Upper lobe of right lung (tissue), 1 donor: ENCODE results near the gene HENMT1. TPM values are rescaled to one million over a fixed set of nuclear protein-coding genes. Genes with fewer than 3 reads are reported as not detected.

ENCODE experiments used
- ATAC-seq: fragments of 200-7000 bp; cut with Tn5 transposase; one replicate; pipeline ENCODE4 v1.9.1; 2020; ENCODE audit warnings: mild to moderate bottlenecking, moderate library complexity
- DNase-seq: peaks from one replicate; pipeline ENCODE4 v3.0.0-alpha.2; 2020
- H3K27ac ChIP-seq: fragments of 200-600 bp; one replicate; pipeline ENCODE4 v1.8.0; 2022
- H3K27me3 ChIP-seq: fragments of 200-600 bp; one replicate; pipeline ENCODE4 v1.8.0; 2022; ENCODE audit warnings: mild to moderate bottlenecking
- H3K36me3 ChIP-seq: fragments of 200-600 bp; one replicate; pipeline ENCODE4 v1.8.0; 2022
- H3K4me1 ChIP-seq: fragments of 200-600 bp; one replicate; pipeline ENCODE4 v1.8.0; 2022
- H3K4me3 ChIP-seq: fragments of 200-600 bp; one replicate; pipeline ENCODE4 v1.8.0; 2022; ENCODE audit warnings: mild to moderate bottlenecking
- H3K9me3 ChIP-seq: fragments of 200-600 bp; one replicate; pipeline ENCODE4 v1.8.0; 2022
- intact Hi-C: fragments of 100-400 bp; cut with DNase I; formaldehyde crosslinking; loops from one replicate; pipeline ENCODE4 v1.11.0; 2022
- total RNA-seq: library from RNA; stranded (reverse); fragmentation: NEBNext Ultra II Directional; extraction: Animal tissue kit (Norgen Biotek cat#: 25700); gene quantifications from one replicate; pipeline ENCODE4 v1.2.1, GENCODE V29; 2021
- TF ChIP-seq, protein P1 (sequence below): fragments of 200-600 bp; IDR thresholded peaks from one replicate; pipeline ENCODE4 v1.8.0; 2022; ENCODE audit warnings: antibody characterized with exemption
- donor health status: DM: no; HTN: yes; CAD: no; lungs with severe emphysema.

HENMT1 gene
- total RNA-seq, 1 donor from 2014 or later: 5.6 TPM

DNA sequence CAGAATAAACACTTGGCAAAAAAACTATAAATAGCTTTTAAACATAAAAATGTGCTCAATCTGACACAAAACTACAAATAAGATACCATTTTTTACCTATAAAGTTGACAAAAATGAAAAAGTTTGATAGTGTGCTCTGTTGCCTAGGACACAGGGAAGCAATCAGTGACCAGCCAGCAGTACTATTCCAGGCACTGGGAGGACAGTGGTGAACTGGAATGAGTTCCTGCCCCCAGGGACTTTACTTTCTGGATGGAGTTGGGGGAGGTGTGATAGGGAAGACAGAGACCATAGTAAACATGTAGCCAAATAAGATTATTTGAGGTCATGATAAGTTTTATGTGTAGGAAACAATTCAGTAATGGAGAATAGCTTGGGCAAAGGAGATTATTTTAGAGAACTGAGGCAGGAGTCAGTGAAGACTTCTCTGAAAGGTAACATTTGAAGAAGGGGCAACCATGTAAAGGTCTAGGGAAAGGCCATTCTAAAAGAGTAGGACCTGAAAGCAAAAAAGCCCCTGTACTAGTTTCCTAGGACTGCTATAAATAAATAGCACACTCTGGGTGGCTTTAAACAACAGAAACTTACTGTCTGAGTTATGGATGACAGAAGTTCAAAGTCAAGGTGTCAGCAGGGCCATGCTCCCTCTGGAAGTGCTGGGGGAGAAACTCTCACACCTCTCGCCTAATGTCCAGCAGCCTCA, 59.0 kb downstream of the HENMT1 start:
- TF ChIP-seq, protein P1, sequence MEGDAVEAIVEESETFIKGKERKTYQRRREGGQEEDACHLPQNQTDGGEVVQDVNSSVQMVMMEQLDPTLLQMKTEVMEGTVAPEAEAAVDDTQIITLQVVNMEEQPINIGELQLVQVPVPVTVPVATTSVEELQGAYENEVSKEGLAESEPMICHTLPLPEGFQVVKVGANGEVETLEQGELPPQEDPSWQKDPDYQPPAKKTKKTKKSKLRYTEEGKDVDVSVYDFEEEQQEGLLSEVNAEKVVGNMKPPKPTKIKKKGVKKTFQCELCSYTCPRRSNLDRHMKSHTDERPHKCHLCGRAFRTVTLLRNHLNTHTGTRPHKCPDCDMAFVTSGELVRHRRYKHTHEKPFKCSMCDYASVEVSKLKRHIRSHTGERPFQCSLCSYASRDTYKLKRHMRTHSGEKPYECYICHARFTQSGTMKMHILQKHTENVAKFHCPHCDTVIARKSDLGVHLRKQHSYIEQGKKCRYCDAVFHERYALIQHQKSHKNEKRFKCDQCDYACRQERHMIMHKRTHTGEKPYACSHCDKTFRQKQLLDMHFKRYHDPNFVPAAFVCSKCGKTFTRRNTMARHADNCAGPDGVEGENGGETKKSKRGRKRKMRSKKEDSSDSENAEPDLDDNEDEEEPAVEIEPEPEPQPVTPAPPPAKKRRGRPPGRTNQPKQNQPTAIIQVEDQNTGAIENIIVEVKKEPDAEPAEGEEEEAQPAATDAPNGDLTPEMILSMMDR: no peak
- H3K27me3 ChIP-seq: no peaks in the 10 kb centered on the region
- H3K4me1 ChIP-seq: peaks cover 4% of the 10 kb centered on the region
- no peak overlapping the region for H3K4me3 ChIP-seq
- H3K27ac ChIP-seq: no peak overlapping the region
- intact Hi-C loops: no loop called here
- H3K36me3 ChIP-seq: peaks cover 10% of the 10 kb centered on the region
- no peak for ATAC-seq
- no peak for DNase-seq
- no peaks in the 10 kb centered on the region for H3K9me3 ChIP-seq

DNA sequence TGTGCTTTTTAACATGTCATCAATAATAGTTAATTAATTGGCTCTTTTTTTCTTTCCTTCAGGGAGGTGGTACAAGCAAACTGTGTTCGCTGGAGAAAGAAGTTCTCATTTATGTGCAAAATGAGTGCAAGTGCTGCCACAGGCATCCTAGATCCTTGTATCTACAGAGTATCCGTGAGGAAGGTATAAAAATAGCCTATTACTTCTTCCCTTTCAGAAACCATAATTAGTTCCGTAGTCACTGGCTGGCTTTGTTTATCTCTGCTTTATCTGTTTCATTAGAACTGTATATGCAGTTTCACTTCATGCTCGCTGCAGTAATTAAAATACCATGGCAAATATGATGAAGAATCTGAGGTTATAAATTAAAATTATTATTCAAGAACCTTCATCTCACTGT, 60.4 kb downstream of the HENMT1 start:
- DNase-seq (no peak), ATAC-seq (no peak)
- H3K4me1 ChIP-seq: peaks cover 4% of the 10 kb centered on the region
- no peaks in the 10 kb centered on the region for H3K27me3 ChIP-seq
- H3K9me3 ChIP-seq: no peaks in the 10 kb centered on the region
- TF ChIP-seq, protein P1: no peak
- no peak overlapping the region for H3K27ac ChIP-seq
- H3K36me3 ChIP-seq: peaks cover 10% of the 10 kb centered on the region
- no peak overlapping the region for H3K4me3 ChIP-seq
- intact Hi-C loops: no loop called here

DNA sequence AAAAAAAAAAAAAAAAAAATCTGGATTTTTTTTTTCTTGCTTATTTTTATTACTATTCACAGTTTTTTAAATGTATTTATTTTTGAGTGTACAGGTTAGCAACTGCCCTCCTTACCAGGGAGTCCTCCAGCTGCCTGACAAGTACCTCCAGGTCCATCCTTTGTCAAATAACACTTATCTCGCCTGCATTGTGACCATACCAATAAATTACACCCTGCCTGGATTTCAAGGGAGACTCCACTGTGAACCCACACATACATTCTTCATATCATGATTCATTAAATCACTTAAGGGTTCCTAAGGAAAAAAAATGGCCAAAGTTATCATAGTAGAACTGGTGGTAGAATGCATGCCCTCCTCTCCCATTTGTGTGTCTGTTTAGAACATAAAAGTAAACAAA, 62.6 kb downstream of the HENMT1 start:
- DNase-seq (no peak), ATAC-seq (no peak)
- intact Hi-C loops: no loop called here
- Histone ChIP-seq H3K27ac (no peak overlapping the region), H3K27me3 (no peaks in the 10 kb centered on the region), H3K4me3 (no peak overlapping the region), H3K4me1 (peaks cover 4% of the 10 kb centered on the region), H3K9me3 (no peaks in the 10 kb centered on the region), H3K36me3 (peaks cover 10% of the 10 kb centered on the region)
- TF ChIP-seq, protein P1: no peak

Other genes with a start within 250 kb of the HENMT1 start
- not detected for gene NBPF6, start 210.8 kb downstream of the HENMT1 start, total RNA-seq
- gene EEIG2, start 101.0 kb downstream of the HENMT1 start, total RNA-seq: 12.7 TPM
- gene PRPF38B, start 31.2 kb upstream of the HENMT1 start, total RNA-seq: 39.3 TPM
- gene FNDC7, start 51.8 kb upstream of the HENMT1 start, total RNA-seq: not detected
- gene STXBP3, start 85.6 kb upstream of the HENMT1 start, total RNA-seq: 54.1 TPM
- 0.67 TPM for gene AKNAD1, start 196.0 kb upstream of the HENMT1 start, total RNA-seq
- gene GPSM2, start 215.9 kb upstream of the HENMT1 start, total RNA-seq: 17.2 TPM